Kidney capillary endothelial cell (primary cell): ENCODE results near the gene RITA1.
"Not testable (repeated sequence)": the region's sequence is repeated elsewhere in the genome, so short reads cannot be mapped to it uniquely, and the experiment has no call there.

ENCODE experiments used
- DNase-seq: peaks from one replicate; pipeline ENCODE4 v3.0.0-alpha.2; 2018; ENCODE audit warnings: low spot score

The RITA1 gene

DNA sequence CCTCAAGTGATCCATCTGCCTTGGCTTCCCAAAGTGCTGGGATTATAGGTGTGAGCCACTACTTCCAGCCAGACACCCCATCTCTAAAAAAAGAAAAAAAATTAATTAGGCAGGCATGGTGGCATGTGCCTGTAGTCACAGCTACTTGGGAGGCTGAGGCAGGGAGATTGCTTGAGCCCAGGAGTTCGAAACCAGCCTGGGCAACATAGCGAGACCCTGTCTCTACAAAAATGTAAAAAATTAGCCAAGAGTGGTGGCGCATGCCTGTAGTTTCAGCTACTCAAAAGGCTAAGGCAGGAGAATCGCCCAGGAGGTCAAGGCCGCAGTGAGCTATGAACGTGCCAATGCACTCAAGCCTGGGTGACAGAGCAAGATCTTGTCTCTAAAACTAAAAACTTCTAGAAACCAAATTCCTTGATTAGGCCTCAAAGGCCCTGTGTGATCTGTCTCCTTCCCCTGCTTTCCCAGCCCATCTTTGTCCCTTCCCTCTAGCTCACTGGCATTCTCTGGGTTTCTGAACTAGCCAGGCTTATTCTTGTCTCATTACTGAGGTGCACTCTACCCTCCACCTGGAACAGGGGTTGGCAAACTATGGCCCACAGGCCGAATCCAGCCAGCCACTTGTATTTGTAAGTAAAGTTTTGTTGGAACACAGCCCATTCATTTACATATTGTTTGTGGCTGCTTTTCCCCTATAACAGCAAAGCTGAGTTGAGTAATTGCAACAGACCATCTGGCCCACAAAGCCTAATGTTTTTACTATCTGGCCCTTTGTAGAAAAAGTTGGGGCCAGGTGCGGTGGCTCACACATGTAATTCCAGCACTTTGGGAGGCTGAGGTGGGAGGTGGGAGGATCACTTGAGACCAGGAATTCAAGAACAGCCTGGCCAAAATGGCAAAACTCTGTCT is 18.6 kb downstream of the RITA1 start:
- no peak for DNase-seq

DNA sequence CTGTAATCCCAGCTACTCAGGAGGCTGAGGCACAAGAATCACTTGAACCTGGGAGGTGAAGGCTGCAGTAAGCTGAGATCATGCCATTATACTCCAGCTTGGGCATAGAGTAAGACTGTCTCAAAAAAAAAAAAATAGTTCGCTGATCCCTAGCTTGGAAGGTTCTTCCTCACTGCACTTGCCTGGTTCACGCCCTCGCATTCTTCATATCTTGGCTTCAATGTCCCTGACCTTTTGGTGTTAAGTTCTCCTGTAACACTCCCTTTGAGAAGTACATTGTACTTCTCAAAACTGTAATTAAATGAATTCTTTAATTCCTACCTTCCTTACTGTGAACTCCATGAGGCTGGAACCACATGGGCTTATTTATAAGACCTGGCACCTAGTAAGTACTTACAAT is 19.3 kb downstream of the RITA1 start:
- DNase-seq = no peak

DNA sequence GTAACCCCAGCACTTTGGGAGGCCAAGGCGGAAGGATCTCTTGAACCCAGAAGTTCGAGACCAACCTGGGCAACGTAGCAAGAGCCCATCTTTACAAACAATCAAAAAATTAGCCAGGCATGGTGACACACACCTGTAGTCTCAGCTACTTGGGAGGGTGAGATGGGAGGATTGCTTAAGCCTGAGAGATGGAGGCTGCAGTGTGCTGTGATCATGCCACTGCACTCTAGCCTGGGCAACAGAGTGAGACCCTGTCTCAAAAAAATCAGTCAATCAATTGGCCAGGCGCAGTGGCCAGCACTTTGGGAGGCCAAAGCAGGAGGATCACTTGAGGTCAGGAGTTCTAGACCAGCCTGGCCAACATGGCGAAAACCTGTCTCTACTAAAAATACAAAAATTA is 21.3 kb downstream of the RITA1 start:
- not testable (repeated sequence) for DNase-seq

DNA sequence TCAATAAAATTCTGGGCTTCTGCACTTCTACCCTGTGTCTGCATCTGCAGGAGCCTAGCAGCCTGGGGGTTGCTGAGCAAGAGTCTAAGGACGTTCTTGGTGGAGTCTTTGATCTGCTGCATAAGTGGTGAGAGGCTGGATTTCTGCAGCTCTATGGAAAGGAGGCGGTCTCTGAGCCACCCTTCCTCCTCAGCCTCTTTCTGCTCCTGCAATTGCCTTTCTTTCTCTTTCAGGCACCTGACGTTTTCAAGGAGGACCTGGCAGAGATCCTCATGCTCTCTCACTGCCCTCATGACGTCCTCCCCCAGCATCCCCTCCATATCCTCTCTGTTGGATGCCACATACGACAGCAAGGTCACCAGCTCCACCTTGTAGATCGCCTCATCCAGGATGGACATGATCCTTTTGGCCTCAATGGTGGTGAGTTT is 22.1 kb downstream of the RITA1 start:
- no peak for DNase-seq

DNA sequence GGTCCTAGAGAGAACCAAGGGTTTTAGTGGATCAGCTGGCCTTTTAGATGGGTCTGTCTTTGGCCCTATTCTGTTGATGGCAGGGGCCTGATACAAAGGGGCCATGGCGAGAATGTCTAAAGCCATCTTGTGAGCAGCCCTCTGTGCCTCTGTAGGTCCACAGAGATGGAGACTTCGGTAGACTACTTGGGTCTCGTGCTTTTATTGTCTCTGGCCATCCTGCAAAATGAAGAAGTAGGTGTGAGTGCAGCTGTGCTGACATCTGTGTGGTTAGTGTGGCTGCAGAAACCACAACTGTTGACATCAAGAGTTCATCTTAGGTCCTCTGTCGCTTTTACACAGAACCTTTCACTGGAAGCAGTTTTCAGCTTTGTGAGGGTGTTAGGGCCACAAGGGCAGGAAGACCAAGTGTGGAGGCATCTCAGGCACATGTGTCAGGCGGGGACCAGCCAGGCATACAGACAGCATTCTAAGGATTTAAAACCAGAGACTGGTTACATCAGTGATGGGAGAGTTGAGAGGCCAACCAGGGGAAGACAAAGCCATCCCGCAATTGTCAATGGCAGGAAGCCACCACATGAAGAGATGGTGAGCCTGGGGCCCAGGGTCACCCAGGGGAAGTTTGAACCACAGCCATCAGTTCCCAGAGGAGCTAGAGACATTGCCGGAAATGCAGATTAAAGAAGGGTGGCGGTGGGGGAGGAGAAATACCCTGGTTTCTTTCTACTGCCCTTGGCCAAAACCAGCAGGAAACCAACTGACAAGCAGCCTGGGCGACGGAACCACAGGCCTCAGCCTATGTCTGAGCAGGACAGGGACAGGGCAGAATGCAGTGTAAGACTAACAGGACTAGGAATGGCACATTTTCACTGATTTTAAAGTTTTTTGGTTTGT is 22.8 kb downstream of the RITA1 start:
- no peak for DNase-seq

DNA sequence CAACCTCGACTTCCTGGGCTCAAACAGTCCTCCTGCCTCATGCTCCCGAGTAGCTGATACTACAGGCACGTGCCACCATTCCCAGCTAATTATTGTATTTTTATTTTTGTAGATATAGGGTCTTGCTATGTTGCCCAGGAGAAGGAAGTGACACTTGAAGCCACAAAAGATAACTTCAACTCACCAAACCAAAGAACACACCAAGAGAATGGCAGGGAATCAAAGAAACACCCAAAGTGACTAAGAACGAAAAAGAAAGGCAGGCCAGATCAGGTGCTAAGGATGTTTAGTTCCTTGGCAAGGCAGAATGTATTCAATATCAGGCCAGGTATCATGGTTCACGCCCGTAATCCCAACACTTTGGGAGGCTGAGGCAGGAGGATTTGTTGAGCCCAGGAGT is 25.6 kb downstream of the RITA1 start:
- DNase-seq = no peak

DNA sequence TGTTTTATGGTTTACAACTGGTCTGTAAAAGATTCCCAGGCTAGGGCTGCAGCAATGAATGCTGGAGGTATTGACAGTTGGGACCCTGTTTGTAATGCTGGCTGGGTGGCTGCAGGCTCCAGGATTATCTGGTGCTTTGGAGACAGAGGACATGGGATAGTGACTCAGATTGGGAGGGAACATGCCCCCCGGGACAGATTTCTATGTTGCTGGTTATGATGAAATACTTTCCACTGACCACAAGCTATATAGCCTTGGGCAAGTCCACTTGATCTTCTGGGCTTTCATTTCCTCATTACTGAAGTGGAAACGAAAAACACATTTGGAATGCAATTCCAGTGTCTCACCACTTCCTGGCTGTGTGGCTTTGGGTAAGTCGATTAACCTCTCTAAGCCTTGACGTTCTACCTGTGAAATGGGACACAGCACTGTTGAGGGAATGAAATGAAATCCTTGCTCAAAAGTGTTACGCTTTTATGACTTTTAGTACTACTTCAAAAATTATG is 29.4 kb downstream of the RITA1 start:
- DNase-seq = peak; percentile 70

DNA sequence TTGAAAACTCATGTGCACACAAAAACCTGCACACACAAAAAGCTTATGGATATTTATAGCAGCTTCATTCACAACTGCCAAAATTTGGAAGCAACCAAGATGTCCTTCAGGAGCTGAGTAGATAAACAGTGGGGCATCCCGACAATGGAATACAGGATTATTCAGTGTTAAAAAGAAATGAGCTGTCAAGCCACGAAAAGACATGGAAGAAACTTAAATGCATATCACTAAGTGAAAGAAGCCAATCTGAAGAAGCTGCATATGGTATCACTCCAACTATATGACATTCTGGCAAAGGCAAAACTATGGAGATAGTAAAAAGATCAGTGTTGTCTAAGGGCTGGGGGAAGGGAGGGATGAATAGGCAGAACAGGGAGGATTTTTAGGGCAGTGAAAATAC is 30.5 kb downstream of the RITA1 start:
- DNase-seq = no peak

DNA sequence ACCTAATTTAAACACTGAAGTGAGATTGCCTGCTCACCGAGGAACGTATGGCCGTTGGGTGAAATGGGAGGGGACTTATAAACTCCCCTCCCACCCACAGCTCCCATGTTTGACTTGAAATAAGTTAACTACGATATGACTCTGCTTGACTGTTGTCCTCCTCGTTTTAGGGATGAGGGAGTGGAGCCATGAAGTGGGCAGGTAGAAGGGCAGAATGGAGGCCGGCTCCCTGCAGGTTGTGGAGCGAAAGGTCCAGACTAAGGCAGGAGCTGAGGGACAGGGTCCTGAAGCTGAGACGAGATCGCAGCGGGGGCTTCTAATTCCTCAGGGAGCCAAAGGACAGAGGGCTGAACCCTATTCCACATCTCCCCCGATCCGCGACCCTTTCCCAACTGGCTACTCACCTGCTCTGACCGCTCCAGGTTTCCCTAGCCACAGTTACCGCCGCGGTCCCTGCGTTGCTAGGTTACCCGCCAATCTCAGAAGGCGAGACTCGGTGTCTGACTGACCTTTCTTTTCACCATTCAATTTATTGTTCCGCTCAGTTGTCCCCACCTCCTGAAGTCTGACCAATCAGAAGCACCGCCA is 35.2 kb downstream of the RITA1 start:
- DNase-seq = no peak

DNA sequence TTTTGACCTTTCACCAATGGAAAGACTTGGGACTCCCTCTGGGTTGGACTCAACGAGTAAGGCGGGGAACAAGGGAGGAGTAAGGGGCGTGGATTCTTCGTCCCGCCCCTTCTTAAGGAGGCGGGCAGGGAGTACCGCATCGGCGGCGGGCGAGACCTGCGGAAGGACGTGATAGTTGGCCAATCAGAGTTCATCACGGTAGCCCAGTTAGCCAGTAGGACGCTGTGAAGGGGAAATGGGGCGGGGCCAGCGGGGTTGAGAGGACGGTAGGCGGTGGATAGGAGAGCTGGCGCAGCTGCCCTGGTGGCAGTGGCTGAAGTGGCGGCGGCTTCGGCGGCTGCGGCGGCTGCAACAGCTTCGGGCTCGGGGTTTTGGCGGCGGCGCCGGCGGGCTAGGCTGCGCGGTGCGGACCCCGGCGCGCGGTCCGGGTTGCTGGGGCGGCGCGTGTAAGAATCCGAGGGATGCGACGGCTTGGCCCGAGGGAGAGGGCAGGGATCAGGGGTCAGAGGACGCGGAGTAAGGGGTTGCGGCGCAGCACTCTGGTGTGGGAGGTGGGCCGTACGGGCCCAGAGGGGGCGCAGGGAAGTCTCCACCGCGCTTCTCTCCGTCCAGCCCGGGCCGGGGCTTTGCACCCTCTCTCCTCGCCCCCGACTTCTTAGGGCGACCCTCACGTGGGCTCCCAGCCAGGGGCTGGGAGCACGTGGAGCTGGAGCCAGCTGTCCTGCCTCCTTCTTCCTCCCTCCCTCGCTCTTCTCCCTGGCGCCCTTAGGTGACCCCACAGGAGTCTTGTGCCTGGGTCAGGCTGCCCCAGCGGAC is 35.9 kb downstream of the RITA1 start, which contains the start of gene TPCN1:
Gene TPCN1 (plus strand): TSS at position 284 of the 816 bp plus-strand sequence. CDS start 5,389 bp downstream, outside the sequence.
- DNase-seq = peak; percentile 100

DNA sequence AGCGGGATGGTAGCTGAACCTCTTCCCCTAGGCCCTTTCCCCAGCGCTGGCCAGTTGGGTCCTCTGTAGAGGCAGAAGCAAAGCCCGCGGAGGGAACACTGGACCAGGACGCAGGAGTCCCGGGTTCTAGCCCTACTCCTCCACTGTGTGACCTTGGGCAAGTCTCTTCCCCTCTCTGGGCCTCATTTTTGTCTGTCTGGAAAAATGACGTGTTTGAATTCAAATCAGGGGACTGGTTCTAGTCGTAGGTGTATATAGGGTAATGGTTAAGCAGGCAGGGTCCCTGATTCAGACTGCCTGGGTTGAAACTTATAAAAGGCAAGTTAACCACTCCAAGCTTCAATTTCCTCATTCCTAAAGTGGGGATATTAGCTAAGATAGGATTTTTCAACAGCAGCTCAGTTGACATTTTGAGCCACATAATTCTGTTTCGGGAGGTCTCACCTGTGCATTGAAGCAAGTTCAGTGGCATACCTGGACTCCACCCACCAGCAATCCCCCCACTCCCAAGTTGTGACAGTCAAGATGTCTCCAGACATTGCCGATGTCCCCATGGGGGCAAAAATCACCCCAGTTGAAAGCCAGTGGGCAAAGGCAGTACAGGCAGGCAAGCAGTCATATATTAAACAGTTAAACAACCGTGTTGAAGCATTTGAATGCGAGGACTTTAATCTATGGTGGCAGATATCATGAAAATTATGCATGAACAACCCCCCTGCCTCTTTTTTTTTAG is 36.6 kb downstream of the RITA1 start:
- DNase-seq = no peak

DNA sequence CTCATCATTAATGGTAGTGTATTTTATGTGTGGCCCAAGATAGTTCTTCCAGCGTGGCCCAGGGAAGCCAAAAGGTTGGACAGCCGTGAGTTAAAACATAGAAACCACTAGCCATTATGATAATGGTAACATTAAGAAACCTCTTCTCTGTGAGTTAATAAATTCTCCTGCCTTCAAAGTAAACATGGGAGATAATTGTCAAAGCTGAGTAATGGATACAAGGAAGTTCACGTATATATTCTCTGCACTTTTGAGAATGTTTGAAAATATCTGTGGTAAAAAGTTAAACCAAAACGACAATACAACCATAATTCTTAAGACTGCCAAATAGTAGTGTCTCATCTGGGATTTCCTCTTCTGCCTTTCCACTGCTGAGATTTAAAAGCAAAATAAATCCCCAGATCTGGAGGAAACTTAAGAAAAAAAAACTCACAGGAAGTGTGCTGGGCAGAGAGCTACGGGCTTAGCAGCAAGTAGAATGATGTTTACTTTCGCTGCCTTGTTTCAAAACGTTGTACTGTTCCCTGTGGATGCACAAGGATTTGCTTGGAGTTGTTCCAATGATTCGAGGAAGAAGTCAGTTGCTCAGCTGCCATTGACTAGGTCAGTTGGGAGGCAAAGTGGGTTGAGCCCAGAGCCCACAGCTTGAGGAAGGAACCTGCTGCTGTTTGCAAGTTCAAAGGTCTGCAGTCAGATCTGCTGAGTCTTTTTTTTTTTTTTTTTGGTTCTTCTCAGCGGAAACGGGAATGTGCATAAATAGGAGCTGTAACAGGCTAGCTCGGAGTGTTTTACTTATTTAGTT is 37.4 kb downstream of the RITA1 start:
- DNase-seq = peak; percentile 76

DNA sequence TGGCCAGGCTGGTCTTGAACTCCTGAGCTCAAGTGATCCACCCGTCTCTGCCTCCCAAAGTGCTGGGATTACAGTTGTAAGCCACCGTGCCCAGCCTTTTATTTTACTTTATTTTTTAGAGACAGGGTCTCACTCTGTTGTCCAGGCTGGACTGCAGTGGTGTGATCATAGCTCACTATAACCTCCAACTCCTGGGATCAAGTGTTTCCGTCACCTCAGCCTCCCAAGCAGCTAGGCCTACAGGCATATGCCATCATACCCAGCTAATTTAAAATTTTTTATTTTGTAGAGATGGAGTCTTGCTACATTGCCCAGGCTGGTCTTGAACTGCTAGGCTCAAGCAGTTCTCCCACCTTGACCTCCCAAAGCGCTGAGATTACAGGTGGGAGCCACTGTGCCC is 39.4 kb downstream of the RITA1 start:
- no peak for DNase-seq

DNA sequence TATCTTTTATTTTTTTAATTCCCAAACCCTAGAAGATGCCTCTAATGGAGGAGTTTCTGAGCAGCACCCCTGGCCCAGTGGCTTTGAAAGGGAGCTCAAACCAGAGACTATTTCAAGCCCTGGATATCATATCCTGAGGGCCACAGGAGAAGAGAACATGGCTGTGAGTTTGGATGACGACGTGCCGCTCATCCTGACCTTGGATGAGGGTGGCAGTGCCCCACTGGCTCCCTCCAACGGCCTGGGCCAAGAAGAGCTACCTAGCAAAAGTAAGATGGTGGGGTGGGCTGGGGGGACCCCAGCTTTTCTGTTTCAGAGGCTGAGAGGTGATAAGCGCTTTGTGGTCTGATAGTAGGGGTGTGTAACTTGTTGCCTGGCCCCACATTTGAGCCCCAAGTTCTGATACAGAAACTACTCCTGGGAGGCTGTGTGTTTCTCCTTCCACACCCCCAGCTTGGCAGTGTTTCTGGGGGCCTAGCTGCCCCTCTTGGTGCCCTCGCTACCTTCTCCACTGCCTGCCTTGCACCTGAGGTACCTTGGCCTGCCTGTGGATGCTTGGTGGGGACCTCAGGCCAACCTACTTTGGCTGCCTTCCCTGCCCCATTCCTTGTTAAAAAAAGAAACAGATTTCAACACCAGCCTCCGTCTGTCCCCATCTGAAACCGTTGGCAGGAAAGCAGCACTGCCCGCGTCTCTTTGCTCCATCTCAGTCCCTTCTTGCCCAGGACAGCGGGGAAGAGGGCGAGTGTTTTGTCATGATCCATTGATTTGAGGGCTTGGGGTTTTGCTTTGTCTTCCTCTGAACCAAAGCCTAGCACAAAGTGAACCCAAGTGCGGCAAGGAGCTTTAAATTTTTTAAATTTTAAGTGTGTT is 41.4 kb downstream of the RITA1 start:
- DNase-seq = no peak

DNA sequence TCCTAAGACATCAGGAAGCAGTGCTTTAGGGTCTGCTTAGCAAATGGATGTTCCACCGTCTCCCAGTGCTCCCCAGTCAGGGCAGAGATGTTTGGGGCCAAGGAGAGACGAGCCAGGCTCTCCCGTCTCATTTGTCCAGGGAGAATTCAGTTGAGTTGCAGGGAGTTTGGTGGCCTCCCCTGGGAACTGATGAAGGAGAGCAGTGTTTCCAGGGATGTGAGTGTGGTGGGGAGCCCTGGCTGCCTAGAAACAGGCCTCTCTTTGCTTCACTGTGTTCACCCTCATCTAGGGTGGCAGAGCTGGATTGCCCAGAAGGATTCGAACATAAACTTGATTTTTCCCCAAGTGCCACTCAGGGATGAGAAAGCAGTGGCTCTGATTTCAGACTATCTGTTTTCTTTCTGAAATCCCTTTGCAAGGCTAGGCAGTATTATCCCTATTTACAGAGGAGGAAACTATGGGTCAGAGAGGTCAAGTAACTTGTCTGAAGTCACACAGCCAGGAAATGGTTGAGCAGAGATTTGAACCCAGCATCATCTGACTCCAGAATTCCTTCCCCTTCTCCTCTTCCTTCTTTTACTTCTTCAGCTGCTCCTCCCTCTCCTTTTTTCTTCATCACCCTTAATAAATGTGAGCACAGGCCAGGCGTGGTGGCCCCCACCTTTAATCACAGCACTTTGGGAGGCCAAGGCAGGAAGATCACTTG is 42.3 kb downstream of the RITA1 start:
- DNase-seq = no peak

DNA sequence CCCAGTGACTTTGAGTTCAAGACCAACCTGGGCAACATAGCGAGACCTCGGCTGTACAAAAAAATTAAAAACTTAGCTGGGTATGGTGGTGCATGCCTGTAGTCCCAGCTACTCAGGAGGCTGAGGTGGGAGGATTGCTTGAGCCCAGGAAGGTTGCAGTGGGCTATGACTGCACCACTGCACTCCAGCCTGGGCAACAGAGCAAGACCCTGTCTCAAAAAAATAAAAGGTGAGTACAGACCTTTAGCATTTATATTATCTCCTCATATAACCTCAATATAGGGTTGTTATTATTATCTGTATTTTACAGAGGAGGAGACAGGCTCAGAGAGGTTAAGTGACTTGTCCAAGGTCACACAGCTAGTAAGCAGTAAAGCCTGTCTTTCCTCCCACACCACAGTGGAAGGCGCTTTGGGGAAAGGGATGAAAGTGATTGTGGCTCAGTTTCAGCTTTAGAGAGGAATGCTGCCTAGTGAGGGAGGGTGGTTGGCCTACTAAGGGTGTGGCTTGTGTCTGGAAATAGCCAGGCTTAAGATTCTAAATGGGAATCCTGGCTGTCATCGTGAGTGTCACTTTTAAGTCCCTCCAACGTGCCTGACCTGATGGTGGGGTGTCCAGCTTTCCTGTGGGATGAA is 43.0 kb downstream of the RITA1 start:
- DNase-seq = no peak
